ENCODE data around the gene COPRS. TPM values are rescaled to one million over a fixed set of nuclear protein-coding genes. Genes with fewer than 3 reads are reported as not detected.

COPRS gene
- total and polyA plus RNA-seq, 4 donors, result 15.4 to 50.6 (median 27.6) TPM

DNA sequence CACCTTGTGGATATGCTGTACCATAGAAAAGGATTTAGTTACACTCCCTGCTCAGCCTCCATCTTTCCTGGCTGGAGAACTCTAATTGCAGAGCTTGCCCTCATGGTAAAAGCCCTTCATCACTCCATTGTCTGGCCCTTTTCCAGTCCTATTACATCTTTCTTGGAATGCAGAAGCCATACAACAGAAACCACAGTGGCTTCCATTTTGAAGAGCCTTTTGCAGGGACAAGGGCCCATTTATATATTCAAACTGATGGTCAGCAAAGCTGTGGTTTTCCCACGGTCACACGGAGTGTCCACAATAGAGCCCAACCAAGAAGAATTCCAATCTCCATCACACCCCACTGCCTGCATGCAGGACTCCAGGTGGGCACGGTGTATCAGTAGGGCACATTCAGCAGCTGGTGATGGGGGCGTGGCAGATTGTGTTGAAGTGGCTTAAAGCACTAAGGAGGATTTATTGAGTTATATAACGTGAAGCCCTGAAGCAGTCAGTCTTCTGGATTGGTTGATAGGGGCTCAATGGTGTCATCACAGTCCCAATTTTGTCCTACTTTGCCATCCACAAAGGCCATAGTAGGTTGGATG lies 20.3 kb downstream of the COPRS start:
- TF ChIP-seq EGR1 (IDR thresholded peaks at IDR 0.05; ENCODE audit: low read depth in 2 of 2) (no peak), RAD21 (IDR thresholded peaks at IDR 0.05) (no peak), NR2F2 (IDR thresholded peaks at IDR 0.05) (no peak), FOXA2 (IDR thresholded peaks at IDR 0.05) (no peak), HNF4A (conservative IDR thresholded peaks at IDR 0.05) (no peak), TAF1 (conservative IDR thresholded peaks at IDR 0.05) (no peak), HNF4G (IDR thresholded peaks at IDR 0.05) (no peak), JUND (IDR thresholded peaks at IDR 0.05) (no peak), RXRA (IDR thresholded peaks at IDR 0.05) (no peak), SP1 (IDR thresholded peaks at IDR 0.05) (no peak), YY1 (IDR thresholded peaks at IDR 0.05) (no peak), FOXA1 (IDR thresholded peaks at IDR 0.05) (no peak), CTCF (IDR thresholded peaks at IDR 0.05; ENCODE audit: low read depth, low read length, missing input control) (no peak)
- TF ChIP-seq, protein P1, sequence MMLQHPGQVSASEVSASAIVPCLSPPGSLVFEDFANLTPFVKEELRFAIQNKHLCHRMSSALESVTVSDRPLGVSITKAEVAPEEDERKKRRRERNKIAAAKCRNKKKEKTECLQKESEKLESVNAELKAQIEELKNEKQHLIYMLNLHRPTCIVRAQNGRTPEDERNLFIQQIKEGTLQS (IDR thresholded peaks at IDR 0.05), result no peak
- TF ChIP-seq, protein P2, sequence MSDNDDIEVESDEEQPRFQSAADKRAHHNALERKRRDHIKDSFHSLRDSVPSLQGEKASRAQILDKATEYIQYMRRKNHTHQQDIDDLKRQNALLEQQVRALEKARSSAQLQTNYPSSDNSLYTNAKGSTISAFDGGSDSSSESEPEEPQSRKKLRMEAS (IDR thresholded peaks at IDR 0.05), result no peak
- TF ChIP-seq, protein P3, sequence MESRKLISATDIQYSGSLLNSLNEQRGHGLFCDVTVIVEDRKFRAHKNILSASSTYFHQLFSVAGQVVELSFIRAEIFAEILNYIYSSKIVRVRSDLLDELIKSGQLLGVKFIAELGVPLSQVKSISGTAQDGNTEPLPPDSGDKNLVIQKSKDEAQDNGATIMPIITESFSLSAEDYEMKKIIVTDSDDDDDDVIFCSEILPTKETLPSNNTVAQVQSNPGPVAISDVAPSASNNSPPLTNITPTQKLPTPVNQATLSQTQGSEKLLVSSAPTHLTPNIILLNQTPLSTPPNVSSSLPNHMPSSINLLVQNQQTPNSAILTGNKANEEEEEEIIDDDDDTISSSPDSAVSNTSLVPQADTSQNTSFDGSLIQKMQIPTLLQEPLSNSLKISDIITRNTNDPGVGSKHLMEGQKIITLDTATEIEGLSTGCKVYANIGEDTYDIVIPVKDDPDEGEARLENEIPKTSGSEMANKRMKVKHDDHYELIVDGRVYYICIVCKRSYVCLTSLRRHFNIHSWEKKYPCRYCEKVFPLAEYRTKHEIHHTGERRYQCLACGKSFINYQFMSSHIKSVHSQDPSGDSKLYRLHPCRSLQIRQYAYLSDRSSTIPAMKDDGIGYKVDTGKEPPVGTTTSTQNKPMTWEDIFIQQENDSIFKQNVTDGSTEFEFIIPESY (IDR thresholded peaks at IDR 0.05), result no peak
- TF ChIP-seq, protein P4, sequence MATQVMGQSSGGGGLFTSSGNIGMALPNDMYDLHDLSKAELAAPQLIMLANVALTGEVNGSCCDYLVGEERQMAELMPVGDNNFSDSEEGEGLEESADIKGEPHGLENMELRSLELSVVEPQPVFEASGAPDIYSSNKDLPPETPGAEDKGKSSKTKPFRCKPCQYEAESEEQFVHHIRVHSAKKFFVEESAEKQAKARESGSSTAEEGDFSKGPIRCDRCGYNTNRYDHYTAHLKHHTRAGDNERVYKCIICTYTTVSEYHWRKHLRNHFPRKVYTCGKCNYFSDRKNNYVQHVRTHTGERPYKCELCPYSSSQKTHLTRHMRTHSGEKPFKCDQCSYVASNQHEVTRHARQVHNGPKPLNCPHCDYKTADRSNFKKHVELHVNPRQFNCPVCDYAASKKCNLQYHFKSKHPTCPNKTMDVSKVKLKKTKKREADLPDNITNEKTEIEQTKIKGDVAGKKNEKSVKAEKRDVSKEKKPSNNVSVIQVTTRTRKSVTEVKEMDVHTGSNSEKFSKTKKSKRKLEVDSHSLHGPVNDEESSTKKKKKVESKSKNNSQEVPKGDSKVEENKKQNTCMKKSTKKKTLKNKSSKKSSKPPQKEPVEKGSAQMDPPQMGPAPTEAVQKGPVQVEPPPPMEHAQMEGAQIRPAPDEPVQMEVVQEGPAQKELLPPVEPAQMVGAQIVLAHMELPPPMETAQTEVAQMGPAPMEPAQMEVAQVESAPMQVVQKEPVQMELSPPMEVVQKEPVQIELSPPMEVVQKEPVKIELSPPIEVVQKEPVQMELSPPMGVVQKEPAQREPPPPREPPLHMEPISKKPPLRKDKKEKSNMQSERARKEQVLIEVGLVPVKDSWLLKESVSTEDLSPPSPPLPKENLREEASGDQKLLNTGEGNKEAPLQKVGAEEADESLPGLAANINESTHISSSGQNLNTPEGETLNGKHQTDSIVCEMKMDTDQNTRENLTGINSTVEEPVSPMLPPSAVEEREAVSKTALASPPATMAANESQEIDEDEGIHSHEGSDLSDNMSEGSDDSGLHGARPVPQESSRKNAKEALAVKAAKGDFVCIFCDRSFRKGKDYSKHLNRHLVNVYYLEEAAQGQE (IDR thresholded peaks at IDR 0.05), result no peak
- H3K36me3 ChIP-seq (ENCODE audit: control insufficient read depth in 4 of 4, insufficient read depth in 3 of 4, low read depth in 1 of 4, low read length in 3 of 4), result no peaks in the 10 kb centered on the region
- peaks cover 2 to 23% (median 16%) of the 10 kb centered on the region in 4 donors for H3K4me1 ChIP-seq (ENCODE audit: control insufficient read depth in 4 of 4, insufficient read depth in 4 of 4, low read length in 3 of 4)
- H3K27ac ChIP-seq (ENCODE audit: low read depth in 1 of 2, low read length in 2 of 2), result no peak overlapping the region
- no peak for DNase-seq (ENCODE audit: low spot score)
- 95% methylated on average over 5 of the region's 5 CpGs for WGBS
- H3K9ac ChIP-seq (ENCODE audit: low read depth in 1 of 2, low read length in 2 of 2), result no peak overlapping the region
- no peaks in the 10 kb centered on the region for H3K9me3 ChIP-seq (ENCODE audit: control insufficient read depth in 4 of 4, low read length in 3 of 4)
- H3K27me3 ChIP-seq (ENCODE audit: control insufficient read depth in 4 of 4, insufficient read depth in 4 of 4, low read length in 3 of 4), result no peaks in the 10 kb centered on the region
- no peak overlapping the region for H3K4me3 ChIP-seq (ENCODE audit: low read depth in 1 of 3, low read length in 3 of 3)

Data from liver (tissue), 9 donors.